Activated CD4-positive, alpha-beta T cell treated with anti-CD3 and anti-CD28 coated beads, Interleukin-2, amount 50 U/mL, for 16 hours (primary cell): ENCODE measurements around the gene ZNF177.
A peak's percentile ranks its signal among the peaks of the same experiment; 100 is the strongest.
"Not testable (repeated sequence)": the region's sequence is repeated elsewhere in the genome, so short reads cannot be mapped to it uniquely, and the experiment has no call there.

Experiments used
- DNase-seq: peaks from one replicate; pipeline ENCODE4 v3.0.0-alpha.2; 2020

The ZNF177 gene

GRCh38 chr19:9362905-9363304, at the start of gene ZNF177:
Gene ZNF177 (plus strand): TSS chr19:9363013. CDS start chr19:9378312, 15,299 bp downstream.
- no peak for DNase-seq

- no peak for DNase-seq
Measured at GRCh38 chr19:9313756-9314155, 49.1 kb upstream of the ZNF177 start.

GRCh38 chr19:9321338-9321737, 41.5 kb upstream of the ZNF177 start:
- DNase-seq: no peak

GRCh38 chr19:9321756-9322155, 41.1 kb upstream of the ZNF177 start:
- not testable (repeated sequence) for DNase-seq

- DNase-seq: not testable (repeated sequence)
Measured at GRCh38 chr19:9322201-9322600, 40.6 kb upstream of the ZNF177 start.

- peak; percentile 45 for DNase-seq
Measured at GRCh38 chr19:9323557-9323918, 39.3 kb upstream of the ZNF177 start.

- DNase-seq: peak; percentile 92
Measured at GRCh38 chr19:9323919-9324583, 38.8 kb upstream of the ZNF177 start, which contains the start of gene ZNF559. Gene ZNF559 (plus strand): TSS chr19:9324179. CDS start chr19:9338550, 14,371 bp downstream.

- no peak for DNase-seq
Measured at GRCh38 chr19:9324584-9324962, 38.2 kb upstream of the ZNF177 start.

GRCh38 chr19:9329999-9330398, 32.8 kb upstream of the ZNF177 start:
- DNase-seq: no peak

- DNase-seq: no peak
Measured at GRCh38 chr19:9342610-9343304, 20.1 kb upstream of the ZNF177 start.

GRCh38 chr19:9345005-9345404, 17.8 kb upstream of the ZNF177 start:
- no peak for DNase-seq

- DNase-seq: no peak
Measured at GRCh38 chr19:9348253-9348652, 14.6 kb upstream of the ZNF177 start.

- DNase-seq: no peak
Measured at GRCh38 chr19:9348671-9349070, 14.1 kb upstream of the ZNF177 start.

- no peak for DNase-seq
Measured at GRCh38 chr19:9352505-9352904, 10.3 kb upstream of the ZNF177 start.

GRCh38 chr19:9353011-9353410, 9.8 kb upstream of the ZNF177 start:
- no peak for DNase-seq

GRCh38 chr19:9354651-9355050, 8.2 kb upstream of the ZNF177 start:
- DNase-seq: no peak

GRCh38 chr19:9370738-9371619, 8.2 kb downstream of the ZNF177 start:
- DNase-seq: no peak

- DNase-seq: no peak
Measured at GRCh38 chr19:9381361-9381785, 18.6 kb downstream of the ZNF177 start.

- DNase-seq: peak; percentile 26
Measured at GRCh38 chr19:9406798-9407352, 44.1 kb downstream of the ZNF177 start.

- no peak for DNase-seq
Measured at GRCh38 chr19:9407827-9408226, 45.0 kb downstream of the ZNF177 start.

- no peak for DNase-seq
Measured at GRCh38 chr19:9413240-9413954, 50.6 kb downstream of the ZNF177 start.

GRCh38 chr19:9427941-9428340, 65.1 kb downstream of the ZNF177 start:
- DNase-seq: no peak

GRCh38 chr19:9430444-9430843, 67.6 kb downstream of the ZNF177 start:
- no peak for DNase-seq
